HG03442 (cell line): Measurements from ENCODE around the gene NDST1.

Source experiments
- ATAC-seq: cut with Tn5 transposase; IDR thresholded peaks from one replicate; pipeline ENCODE4 v1.9.1; 2021; ENCODE audit warnings: mild to moderate bottlenecking, moderate library complexity; ENCODE audit not compliant: unreplicated experiment

NDST1 gene

GRCh38 chr5:150488519-150489359, 19.2 kb upstream of the NDST1 start:
- no peak for ATAC-seq

- peak; percentile 90 for ATAC-seq
Measured at GRCh38 chr5:150489360-150490295, 18.3 kb upstream of the NDST1 start.

- no peak for ATAC-seq
Measured at GRCh38 chr5:150490296-150490669, 17.6 kb upstream of the NDST1 start.

GRCh38 chr5:150490754-150491153, 17.2 kb upstream of the NDST1 start:
- no peak for ATAC-seq

GRCh38 chr5:150491876-150492275, 16.1 kb upstream of the NDST1 start:
- ATAC-seq = no peak

GRCh38 chr5:150492621-150493020, 15.3 kb upstream of the NDST1 start:
- no peak for ATAC-seq

GRCh38 chr5:150496098-150496497, 11.8 kb upstream of the NDST1 start:
- no peak for ATAC-seq

GRCh38 chr5:150496534-150496933, 11.4 kb upstream of the NDST1 start:
- ATAC-seq = no peak

- no peak for ATAC-seq
Measured at GRCh38 chr5:150497274-150497988, 10.5 kb upstream of the NDST1 start.

- ATAC-seq = no peak
Measured at GRCh38 chr5:150497989-150498317, 10.0 kb upstream of the NDST1 start.

- ATAC-seq = no peak
Measured at GRCh38 chr5:150498501-150498900, 9.4 kb upstream of the NDST1 start.

- no peak for ATAC-seq
Measured at GRCh38 chr5:150498971-150499370, 9.0 kb upstream of the NDST1 start.

GRCh38 chr5:150499437-150499956, 8.4 kb upstream of the NDST1 start:
- no peak for ATAC-seq

GRCh38 chr5:150500328-150500841, 7.5 kb upstream of the NDST1 start:
- ATAC-seq = no peak

- no peak for ATAC-seq
Measured at GRCh38 chr5:150500905-150501304, 7.0 kb upstream of the NDST1 start.

- no peak for ATAC-seq
Measured at GRCh38 chr5:150502106-150502505, 5.8 kb upstream of the NDST1 start.

- ATAC-seq = no peak
Measured at GRCh38 chr5:150502847-150503246, 5.1 kb upstream of the NDST1 start.

GRCh38 chr5:150503386-150503785, 4.5 kb upstream of the NDST1 start:
- ATAC-seq = no peak

- no peak for ATAC-seq
Measured at GRCh38 chr5:150503977-150504620, 3.8 kb upstream of the NDST1 start.

- ATAC-seq = no peak
Measured at GRCh38 chr5:150505041-150505511, 2.9 kb upstream of the NDST1 start.
